IgD-negative memory B cell (primary cell): ENCODE results near the gene ATXN7L3. TPM values are rescaled to one million over a fixed set of nuclear protein-coding genes. Genes with fewer than 3 reads are reported as not detected.

Experiments
- H3K27ac Mint-ChIP-seq, 3 donors: one replicate each; pipeline ENCODE4 v1.8.0; 2020 to 2022; ENCODE audit warnings: mild to moderate bottlenecking in 3 of 3, mixed read lengths in 3 of 3, moderate library complexity in 1 of 3
- H3K27me3 Mint-ChIP-seq: one replicate; pipeline ENCODE4 v1.8.0; 2021; ENCODE audit warnings: mixed read lengths
- H3K36me3 Mint-ChIP-seq: one replicate; pipeline ENCODE4 v1.8.0; 2020; ENCODE audit warnings: mild to moderate bottlenecking, mixed read lengths
- H3K4me1 Mint-ChIP-seq, 3 donors: one replicate each; pipeline ENCODE4 v1.8.0; 2020 to 2022; ENCODE audit warnings: mixed read lengths in 3 of 3, mild to moderate bottlenecking in 1 of 3
- H3K4me3 Mint-ChIP-seq, 4 donors: one replicate each; pipeline ENCODE4 v1.8.0; 2020 to 2022; ENCODE audit warnings: mild to moderate bottlenecking in 4 of 4, mixed read lengths in 4 of 4, moderate library complexity in 3 of 4
- H3K9me3 Mint-ChIP-seq, 3 donors: one replicate each; pipeline ENCODE4 v1.8.0; 2020 to 2021; ENCODE audit warnings: mixed read lengths in 3 of 3, mild to moderate bottlenecking in 1 of 3
- polyA plus RNA-seq: library from polyadenylated mRNA; unstranded; fragments of 300-500 nt; fragmentation: Illumina TruSeq; gene quantifications from one replicate; pipeline ENCODE4 v1.2.3, GENCODE V29; 2021

ATXN7L3 gene
- polyA plus RNA-seq, 1 donor from 2014 or later = 15.4 TPM

DNA sequence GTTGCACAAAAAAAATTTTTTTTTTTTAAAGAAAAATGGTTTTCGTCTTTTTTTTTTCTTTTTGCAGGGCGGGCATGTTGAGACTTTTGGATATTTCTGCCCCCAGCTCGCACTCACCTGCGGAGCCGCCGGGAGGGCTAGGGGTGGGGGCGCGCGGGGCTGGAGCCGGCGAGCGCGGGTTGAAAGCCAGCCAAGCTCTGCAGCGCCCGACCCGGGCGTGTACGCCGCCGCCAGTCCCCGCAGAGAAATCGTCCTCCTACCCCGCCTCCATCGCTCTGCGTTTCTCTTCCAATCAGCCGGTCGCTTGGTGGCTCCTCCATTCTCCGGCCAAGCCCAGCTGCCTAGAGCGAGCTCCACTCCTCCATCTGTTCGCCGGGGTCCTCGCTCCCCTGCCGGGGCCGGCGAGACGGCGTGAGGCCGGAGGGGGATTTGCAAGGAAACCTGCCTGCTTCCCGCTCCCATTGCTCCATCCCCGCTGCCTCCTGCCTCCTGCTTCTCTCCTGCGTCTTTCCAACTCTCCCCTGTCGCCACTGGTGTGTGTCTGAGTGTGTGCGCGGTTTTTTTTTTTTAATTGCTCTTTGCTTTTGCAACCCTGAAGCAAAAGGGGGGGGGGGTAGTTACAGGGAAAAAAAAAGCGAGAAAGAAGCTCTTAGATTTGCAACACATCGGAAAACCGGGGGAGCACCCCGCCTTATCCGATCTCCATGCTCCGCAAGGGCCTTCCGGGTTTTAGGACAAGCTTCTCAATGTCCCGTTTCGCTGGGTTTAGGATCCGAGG is 21.6 kb upstream of the ATXN7L3 start:
- no peaks in the 10 kb centered on the region for H3K27me3 Mint-ChIP-seq
- no peaks in the 10 kb centered on the region for H3K9me3 Mint-ChIP-seq
- H3K27ac Mint-ChIP-seq = peak overlapping the region; percentile 90 to 100 (median 98)
- no peaks in the 10 kb centered on the region for H3K36me3 Mint-ChIP-seq
- peaks cover 17 to 22% (median 20%) of the 10 kb centered on the region in 3 donors for H3K4me1 Mint-ChIP-seq
- peak overlapping the region; percentile 95 to 99 (median 98) for H3K4me3 Mint-ChIP-seq

DNA sequence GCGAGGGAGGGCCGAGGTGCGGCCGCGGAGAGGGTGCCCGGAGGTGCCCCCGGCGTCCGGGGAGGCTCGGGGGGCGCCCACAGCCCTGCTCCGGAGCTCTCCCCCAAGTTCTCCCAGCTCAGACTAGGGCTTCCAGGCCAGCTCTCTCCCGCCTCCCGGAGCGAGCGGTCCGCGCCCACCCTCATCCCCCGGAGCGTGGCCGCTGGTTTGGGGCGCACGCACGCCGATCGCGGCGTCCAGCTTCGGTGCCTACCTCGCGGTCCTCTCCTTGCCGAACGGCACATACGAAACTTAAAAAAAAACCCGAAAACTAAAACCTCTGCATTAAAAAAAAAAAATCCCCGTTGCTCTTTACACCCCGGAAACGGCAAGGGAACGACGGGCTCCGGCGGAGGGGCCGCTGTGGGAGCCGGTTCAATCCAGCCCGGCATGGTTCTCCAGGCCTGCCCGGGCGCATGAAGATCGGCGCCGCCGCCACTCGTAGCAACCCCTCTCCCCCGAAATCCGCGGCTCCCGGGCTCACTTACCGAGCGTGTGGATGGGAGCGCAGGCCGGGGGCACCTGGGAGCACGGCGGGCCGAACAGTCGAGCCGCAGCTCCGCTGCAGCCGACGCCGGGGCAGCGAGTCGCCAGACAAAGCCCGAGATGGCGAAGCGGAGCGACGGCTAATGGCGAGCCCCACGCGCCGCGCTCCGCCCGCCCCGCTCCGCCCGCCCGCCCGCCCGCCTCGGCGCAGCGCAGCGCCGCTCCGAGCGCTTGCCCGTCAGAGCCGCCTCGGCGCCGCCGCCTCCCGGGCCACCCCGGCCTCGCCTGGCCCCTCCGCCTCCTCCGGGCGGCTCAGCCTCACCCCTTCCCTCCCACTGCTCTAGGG is 20.8 kb upstream of the ATXN7L3 start:
- Mint-ChIP-seq H3K36me3 (peaks cover 4% of the 10 kb centered on the region), H3K9me3 (no peaks in the 10 kb centered on the region), H3K27me3 (no peaks in the 10 kb centered on the region), H3K4me1 (peaks cover 25 to 28% (median 26%) of the 10 kb centered on the region in 3 donors), H3K27ac (peak overlapping the region; percentile 90 to 100 (median 94)), H3K4me3 (peak overlapping the region; percentile 95 to 99 (median 98))

DNA sequence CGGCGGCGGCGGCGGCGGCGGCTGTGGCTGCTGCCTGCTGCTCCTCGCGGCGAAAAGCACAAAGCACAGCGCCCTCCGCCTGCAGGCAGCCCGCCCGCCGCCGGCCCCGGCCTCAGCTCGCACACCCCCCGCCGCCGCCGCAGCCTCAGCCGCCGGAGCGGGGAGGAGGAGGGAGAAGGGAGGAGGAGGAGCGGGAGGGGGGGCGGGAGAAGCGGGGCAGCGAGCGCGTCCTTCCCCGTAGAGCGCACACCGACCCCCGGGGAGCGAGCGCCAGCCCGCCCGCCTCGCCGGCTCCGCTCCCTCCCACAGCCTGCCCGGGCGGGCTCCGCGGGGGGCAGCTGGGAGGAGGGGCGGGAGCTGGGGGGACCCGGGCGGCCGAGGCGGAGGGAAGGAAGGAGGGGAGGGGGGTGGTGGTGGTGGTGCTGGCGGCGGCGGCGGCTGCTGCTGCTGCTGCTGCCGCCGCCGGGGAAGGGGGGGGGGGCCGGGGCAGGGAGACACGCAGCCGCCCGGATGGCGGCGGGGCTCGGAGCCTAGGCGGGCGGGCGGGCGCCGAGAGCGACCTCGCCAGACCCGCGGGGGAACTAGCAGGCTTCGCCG is 20.0 kb upstream of the ATXN7L3 start, which contains the start of gene UBTF:
Gene UBTF, minus strand, starts transcription at position 60 of the 597 bp plus-strand sequence. CDS start 1,446 bp downstream, outside the sequence.
- Mint-ChIP-seq H3K9me3 (no peaks in the 10 kb centered on the region), H3K4me3 (peak within 1 kb of the TSS; percentile 95 to 98 (median 96)), H3K36me3 (peaks cover 6% of the 10 kb centered on the region), H3K27ac (peak within 1 kb of the TSS; percentile 90 to 100 (median 94)), H3K4me1 (peaks cover 26 to 34% (median 31%) of the 10 kb centered on the region in 3 donors), H3K27me3 (no peaks in the 10 kb centered on the region)

DNA sequence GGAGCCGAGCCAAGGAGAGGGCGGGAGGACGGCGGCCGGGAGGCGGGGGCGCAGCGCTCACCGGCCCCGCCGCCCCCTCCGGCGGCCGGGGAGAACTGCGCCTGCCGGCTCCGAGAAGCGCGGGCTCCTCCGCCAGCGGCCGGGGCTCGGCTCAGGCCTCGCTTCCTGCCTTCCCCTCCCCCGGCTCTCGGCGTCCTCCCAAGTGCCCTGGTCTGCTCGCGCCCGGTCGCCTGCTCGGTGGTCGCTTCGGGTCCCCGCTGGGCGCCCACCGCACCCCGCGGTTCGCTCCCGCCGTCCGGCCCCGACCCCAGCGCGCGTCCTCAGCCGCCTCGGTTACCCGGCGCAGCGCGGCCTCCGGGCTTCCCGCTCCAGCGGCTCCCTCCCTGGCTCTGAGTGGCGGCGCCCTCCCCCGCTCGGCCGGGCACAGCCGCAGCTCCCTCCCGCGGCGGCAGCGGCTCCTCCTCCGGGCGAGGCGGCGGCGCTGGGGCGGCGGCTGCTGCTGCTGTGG is 19.5 kb upstream of the ATXN7L3 start:
- no peaks in the 10 kb centered on the region for H3K27me3 Mint-ChIP-seq
- peaks cover 7% of the 10 kb centered on the region for H3K36me3 Mint-ChIP-seq
- H3K9me3 Mint-ChIP-seq = no peaks in the 10 kb centered on the region
- peak overlapping the region in 2 of 4 donors; percentile 57 to 65 for H3K4me3 Mint-ChIP-seq
- H3K27ac Mint-ChIP-seq = no peak overlapping the region
- H3K4me1 Mint-ChIP-seq = peaks cover 26 to 39% (median 33%) of the 10 kb centered on the region in 3 donors

DNA sequence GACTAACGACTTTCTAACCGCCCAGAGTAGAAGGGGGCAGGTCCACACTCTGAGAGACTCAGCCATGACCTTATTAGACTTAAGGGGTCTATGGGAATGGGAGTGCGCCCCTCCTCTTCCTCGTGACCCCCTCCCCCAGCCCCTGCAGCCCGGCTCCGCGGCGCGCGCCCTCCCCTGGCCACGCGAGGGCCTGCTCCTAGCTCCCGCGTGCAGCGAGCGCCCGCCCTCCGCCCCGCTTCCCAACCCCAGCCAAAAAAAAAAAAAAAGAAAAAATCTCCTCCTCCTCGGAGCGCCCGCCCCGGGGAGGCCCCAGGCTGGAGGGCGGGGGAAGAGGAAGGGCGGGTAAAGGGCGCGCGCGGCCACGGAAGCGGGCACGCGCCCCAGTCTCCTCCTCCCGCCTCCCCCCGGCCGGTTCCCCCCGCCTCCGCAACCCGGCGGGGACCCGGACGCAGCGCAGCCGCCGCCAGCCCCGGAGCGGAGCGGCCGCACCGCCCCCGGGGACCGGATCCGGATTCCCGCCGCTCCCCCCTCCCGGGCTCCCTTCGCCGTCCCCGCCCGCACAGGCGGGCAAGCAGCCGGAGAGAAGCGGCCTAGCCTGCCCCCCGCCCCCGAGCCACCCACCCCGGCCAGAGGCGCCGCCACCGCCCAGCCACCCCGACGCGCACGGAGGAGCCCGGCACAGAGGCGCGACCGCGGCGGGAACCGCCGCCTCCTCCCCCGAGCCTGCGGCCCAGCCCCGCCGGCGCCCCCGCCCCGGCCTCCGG is 18.8 kb upstream of the ATXN7L3 start:
- H3K4me1 Mint-ChIP-seq = peaks cover 30 to 45% (median 40%) of the 10 kb centered on the region in 3 donors
- peak overlapping the region; percentile 83 to 93 (median 90) for H3K4me3 Mint-ChIP-seq
- no peaks in the 10 kb centered on the region for H3K27me3 Mint-ChIP-seq
- H3K27ac Mint-ChIP-seq = peak overlapping the region; percentile 90 to 97 (median 95)
- H3K9me3 Mint-ChIP-seq = no peaks in the 10 kb centered on the region
- peaks cover 7% of the 10 kb centered on the region for H3K36me3 Mint-ChIP-seq

DNA sequence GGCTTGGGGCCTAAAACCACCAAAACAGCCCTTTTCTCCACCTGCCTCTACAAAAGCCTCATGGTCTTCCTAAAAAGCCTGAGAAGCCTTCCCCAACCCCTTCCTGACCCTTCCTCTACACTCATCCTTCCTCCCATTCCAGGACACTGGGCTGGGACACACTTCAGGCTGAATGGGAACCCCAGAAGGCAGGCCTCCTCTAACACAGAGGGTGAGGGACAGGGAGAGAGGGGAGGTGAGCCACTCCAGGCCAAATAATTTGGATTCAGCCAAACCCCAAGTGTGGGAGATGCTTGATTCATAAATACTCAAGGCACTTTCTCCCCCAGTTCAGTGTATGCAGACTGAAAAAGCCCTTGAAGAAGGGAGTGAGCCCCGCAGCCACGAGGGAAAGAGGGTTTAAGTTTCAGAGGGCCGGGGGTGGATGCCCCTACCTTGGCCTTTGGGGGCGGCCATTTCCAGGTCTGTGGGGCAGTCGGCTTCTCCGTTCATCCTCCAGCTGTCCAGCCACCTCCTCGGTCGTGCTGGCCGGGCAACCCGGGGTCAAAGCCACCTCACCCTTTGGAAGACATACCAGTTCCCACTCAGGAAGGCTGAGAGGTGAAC is 18.2 kb upstream of the ATXN7L3 start:
- H3K4me3 Mint-ChIP-seq = peak overlapping the region; percentile 83 to 93 (median 90)
- H3K27me3 Mint-ChIP-seq = no peaks in the 10 kb centered on the region
- peak overlapping the region; percentile 90 to 97 (median 95) for H3K27ac Mint-ChIP-seq
- peaks cover 30 to 47% (median 42%) of the 10 kb centered on the region in 3 donors for H3K4me1 Mint-ChIP-seq
- no peaks in the 10 kb centered on the region for H3K9me3 Mint-ChIP-seq
- peaks cover 7% of the 10 kb centered on the region for H3K36me3 Mint-ChIP-seq

DNA sequence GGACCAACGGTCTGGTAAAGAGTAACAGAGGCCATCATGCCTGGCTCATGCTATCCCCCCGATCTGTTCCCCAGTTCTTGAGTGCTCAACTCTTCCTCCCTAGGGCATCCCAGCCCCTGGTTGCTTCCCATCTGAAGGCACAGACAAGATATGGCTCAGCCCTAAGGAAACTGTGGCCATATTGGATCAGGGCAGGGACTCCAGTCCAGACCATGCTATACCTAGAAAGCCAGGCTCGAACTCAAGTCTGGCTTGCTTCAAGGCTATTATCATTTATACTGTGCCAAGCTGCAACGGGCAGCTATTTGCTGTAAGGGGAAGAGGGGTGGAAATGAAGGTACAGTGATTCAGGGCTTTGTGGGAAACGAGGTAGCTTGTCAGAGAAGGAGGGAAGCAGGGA is 17.0 kb upstream of the ATXN7L3 start:
- Mint-ChIP-seq H3K9me3 (no peaks in the 10 kb centered on the region), H3K27ac (peak overlapping the region; percentile 96 to 97 (median 97)), H3K4me3 (peak overlapping the region; percentile 83 to 93 (median 90)), H3K4me1 (peaks cover 26 to 45% (median 36%) of the 10 kb centered on the region in 3 donors), H3K27me3 (no peaks in the 10 kb centered on the region), H3K36me3 (peaks cover 7% of the 10 kb centered on the region)

DNA sequence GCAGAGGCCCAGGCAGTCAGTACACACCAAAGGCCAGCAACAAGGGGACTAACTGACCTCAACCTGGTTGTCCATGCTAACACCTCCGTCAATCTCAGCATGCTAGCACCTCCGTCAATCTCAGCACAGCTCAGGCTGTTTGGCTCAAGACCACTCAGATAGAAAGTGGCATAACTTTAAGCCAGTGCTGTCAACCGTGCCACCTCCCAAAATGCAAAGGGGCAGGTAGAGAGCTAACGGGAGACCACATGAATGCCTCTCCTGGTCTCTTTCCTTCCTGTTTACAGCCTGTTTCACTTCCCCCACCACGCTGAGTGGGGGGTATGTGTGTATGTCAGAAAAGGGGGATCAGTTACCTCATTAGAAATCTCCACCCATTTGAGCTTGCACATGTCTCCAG is 16.5 kb upstream of the ATXN7L3 start:
- Mint-ChIP-seq H3K36me3 (peaks cover 7% of the 10 kb centered on the region), H3K4me3 (peak overlapping the region; percentile 83 to 93 (median 90)), H3K27ac (peak overlapping the region; percentile 96 to 97 (median 97)), H3K27me3 (no peaks in the 10 kb centered on the region), H3K9me3 (no peaks in the 10 kb centered on the region), H3K4me1 (peaks cover 22 to 49% (median 39%) of the 10 kb centered on the region in 3 donors)

DNA sequence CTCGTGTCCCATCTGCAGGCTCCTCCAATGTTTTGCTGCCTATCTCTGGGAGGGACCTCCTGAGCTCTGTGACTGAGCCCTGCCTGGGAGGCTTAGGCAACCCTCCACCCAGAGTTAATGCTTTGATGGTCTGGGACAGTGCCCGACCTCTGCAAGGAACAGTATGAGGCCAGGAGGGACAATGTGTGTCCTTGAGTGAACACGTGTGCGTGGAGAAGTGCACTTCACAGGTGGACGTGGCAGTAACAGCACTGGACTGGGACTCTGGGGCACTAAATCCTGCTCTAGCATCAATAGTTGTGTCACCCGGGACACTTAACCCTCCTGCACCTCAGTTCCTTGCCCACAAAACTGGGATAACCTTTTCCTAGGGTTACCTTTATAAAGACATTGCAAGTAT is 15.2 kb upstream of the ATXN7L3 start:
- no peaks in the 10 kb centered on the region for H3K27me3 Mint-ChIP-seq

DNA sequence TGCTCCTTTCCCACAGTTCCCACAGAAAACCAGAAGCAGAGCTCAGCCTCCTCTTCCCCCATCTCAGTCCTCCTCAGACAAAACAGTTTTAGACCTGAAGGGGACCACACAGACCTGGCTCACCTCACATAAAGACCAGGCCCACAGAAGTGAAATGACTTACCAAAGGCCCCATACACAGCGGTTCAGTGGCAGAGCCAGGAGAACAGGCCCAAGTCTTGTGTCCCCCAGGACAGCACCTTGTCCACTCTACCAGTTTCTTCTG is 14.5 kb upstream of the ATXN7L3 start:
- H3K4me3 Mint-ChIP-seq = peak overlapping the region; percentile 9 to 90 (median 56)
- no peaks in the 10 kb centered on the region for H3K9me3 Mint-ChIP-seq
- H3K27ac Mint-ChIP-seq = peak overlapping the region; percentile 54 to 97 (median 96)
- H3K27me3 Mint-ChIP-seq = no peaks in the 10 kb centered on the region
- peaks cover 27 to 57% (median 45%) of the 10 kb centered on the region in 3 donors for H3K4me1 Mint-ChIP-seq
- peaks cover 7% of the 10 kb centered on the region for H3K36me3 Mint-ChIP-seq

More for the DNA sequence above, 15.2 kb upstream of the ATXN7L3 start:
- H3K27ac Mint-ChIP-seq = peak overlapping the region; percentile 96 to 97 (median 97)
- H3K4me3 Mint-ChIP-seq = peak overlapping the region; percentile 57 to 90 (median 70)
- H3K4me1 Mint-ChIP-seq = peaks cover 26 to 54% (median 42%) of the 10 kb centered on the region in 3 donors
- peaks cover 7% of the 10 kb centered on the region for H3K36me3 Mint-ChIP-seq
- no peaks in the 10 kb centered on the region for H3K9me3 Mint-ChIP-seq

DNA sequence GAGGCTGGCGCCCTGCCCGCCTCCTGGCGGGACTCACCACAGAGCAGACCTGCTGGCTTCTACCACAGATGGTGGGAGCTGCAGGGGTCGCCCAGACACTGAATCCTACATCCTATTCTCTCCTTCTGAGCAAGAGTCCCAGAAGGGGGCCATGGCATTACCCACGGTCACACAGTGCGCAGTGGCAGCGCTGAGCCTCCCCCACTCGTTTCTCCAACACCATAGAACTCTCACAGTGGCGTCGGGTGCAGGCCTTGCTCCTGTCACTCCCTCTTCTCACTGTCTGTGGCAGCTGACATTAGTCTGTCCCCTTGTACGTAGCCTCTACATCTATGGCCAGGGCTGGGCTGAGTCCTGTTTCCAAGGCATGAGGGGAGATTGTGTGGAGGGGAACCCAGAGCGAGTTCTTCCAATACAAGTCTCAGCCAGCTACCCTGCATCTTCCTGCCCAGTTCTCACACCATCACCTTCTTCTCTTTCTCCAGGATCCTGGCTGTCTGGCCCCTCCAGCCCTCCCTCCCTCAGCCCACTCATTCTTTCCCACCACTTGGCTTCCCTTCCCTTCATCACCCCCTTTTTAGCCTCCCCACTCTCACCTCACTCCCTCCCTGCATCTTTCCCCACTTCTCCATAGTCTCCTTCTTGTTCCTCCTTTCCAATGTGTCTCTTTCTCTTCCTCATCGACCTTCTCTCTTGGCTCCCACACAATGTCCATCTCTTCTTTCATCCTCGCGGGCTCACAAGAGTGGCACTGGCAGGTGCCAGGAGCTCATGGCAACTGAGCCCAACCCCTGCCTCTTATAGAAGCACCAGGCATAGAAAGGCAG is 13.9 kb upstream of the ATXN7L3 start:
- Mint-ChIP-seq H3K27me3 (no peaks in the 10 kb centered on the region), H3K36me3 (peaks cover 7% of the 10 kb centered on the region), H3K9me3 (no peaks in the 10 kb centered on the region), H3K27ac (peak overlapping the region; percentile 54 to 97 (median 96)), H3K4me1 (peaks cover 27 to 57% (median 45%) of the 10 kb centered on the region in 3 donors), H3K4me3 (peak overlapping the region; percentile 9 to 90 (median 64))

DNA sequence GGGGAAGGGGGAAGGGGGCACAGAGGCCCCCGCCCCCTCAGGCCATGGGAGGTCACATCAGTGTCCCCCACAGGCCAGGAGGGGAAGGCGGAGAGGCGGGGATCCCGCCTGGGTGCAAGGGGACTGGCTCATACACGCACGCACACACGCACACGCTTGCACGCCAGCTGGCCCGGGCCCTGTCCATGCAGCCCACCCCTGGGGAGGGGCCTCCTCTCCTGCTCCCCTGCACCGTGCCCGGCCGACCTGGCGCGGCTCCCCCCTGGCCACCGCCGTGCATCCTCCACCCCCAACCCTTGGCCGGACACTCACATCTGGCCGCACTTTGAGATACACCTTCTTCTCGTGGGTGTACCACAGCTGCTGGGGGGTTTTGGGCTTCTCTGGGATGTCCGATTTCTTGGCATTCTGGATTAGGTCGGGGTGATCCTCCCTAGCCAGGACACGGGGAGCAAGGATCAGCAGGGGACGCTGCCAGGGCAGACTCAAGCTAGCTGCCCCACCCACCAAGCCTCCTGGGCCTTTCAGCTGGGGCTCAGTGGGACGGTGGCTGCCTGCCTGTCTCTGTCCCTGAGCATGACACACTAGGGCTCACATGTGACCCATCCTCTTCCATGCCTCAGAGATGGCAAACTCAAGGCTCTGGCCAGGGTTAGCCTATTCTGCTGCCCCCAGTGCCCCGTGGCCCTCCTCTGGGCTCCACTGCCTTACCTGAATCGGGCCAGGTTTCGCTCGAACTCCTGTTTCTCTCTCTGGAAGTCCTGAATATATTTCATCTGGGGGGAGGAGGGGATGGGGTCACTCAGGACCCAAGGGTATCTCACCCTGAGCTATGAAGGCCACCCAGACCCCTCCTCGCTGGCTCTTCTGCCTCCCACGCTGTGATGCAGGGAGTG is 13.1 kb upstream of the ATXN7L3 start:
- Mint-ChIP-seq H3K36me3 (peaks cover 7% of the 10 kb centered on the region), H3K4me3 (no peak overlapping the region), H3K27ac (peak overlapping the region; percentile 54 to 97 (median 96)), H3K9me3 (no peaks in the 10 kb centered on the region), H3K4me1 (peaks cover 23 to 55% (median 47%) of the 10 kb centered on the region in 3 donors), H3K27me3 (no peaks in the 10 kb centered on the region)
